Measurements from ENCODE around the gene MMP28. TPM values are rescaled to one million over a fixed set of nuclear protein-coding genes. Genes with fewer than 3 reads are reported as not detected.

MMP28 gene
- total RNA-seq, 1 experiment from 2014 or later, result 1.2 TPM

GRCh38 chr17:35799942-35800341 is 4.5 kb upstream of the MMP28 start:
- peak; percentile 88 for DNase-seq (ENCODE audit: low read depth)

GRCh38 chr17:35797918-35798317 is 2.5 kb upstream of the MMP28 start:
- no peak for DNase-seq (ENCODE audit: low read depth)

- DNase-seq (ENCODE audit: low read depth), result no peak
Measured at GRCh38 chr17:35797370-35797769, 1.9 kb upstream of the MMP28 start.

- no peak for DNase-seq (ENCODE audit: low read depth)
Measured at GRCh38 chr17:35796942-35797341, 1.5 kb upstream of the MMP28 start.

- no peak for DNase-seq (ENCODE audit: low read depth)
Measured at GRCh38 chr17:35795871-35796265, 427 bp upstream of the MMP28 start.

GRCh38 chr17:35793257-35793656 is 2.2 kb downstream of the MMP28 start:
- DNase-seq (ENCODE audit: low read depth), result no peak

GRCh38 chr17:35791681-35792350 is 3.6 kb downstream of the MMP28 start:
- DNase-seq (ENCODE audit: low read depth), result no peak

GRCh38 chr17:35790841-35791240 is 4.6 kb downstream of the MMP28 start:
- peak; percentile 65 for DNase-seq (ENCODE audit: low read depth)

- DNase-seq (ENCODE audit: low read depth), result peak; percentile 90
Measured at GRCh38 chr17:35788477-35789368, 6.7 kb downstream of the MMP28 start.

- peak; percentile 67 for DNase-seq (ENCODE audit: low read depth)
Measured at GRCh38 chr17:35786941-35787432, 8.5 kb downstream of the MMP28 start.

- peak; percentile 51 for DNase-seq (ENCODE audit: low read depth)
Measured at GRCh38 chr17:35784895-35785294, 10.5 kb downstream of the MMP28 start.

- DNase-seq (ENCODE audit: low read depth), result no peak
Measured at GRCh38 chr17:35780950-35781349, 14.5 kb downstream of the MMP28 start.

GRCh38 chr17:35778641-35779196 is 16.7 kb downstream of the MMP28 start:
- DNase-seq (ENCODE audit: low read depth), result no peak

GRCh38 chr17:35775583-35775982 is 19.9 kb downstream of the MMP28 start:
- DNase-seq (ENCODE audit: low read depth), result no peak

- no peak for DNase-seq (ENCODE audit: low read depth)
Measured at GRCh38 chr17:35775039-35775438, 20.4 kb downstream of the MMP28 start.

GRCh38 chr17:35774499-35774898 is 20.9 kb downstream of the MMP28 start:
- DNase-seq (ENCODE audit: low read depth), result peak; percentile 66

- DNase-seq (ENCODE audit: low read depth), result no peak
Measured at GRCh38 chr17:35773679-35774425, 21.6 kb downstream of the MMP28 start.

- DNase-seq (ENCODE audit: low read depth), result no peak
Measured at GRCh38 chr17:35773129-35773528, 22.3 kb downstream of the MMP28 start.

- DNase-seq (ENCODE audit: low read depth), result no peak
Measured at GRCh38 chr17:35769895-35770486, 25.4 kb downstream of the MMP28 start.

- no peak for DNase-seq (ENCODE audit: low read depth)
Measured at GRCh38 chr17:35768797-35769196, 26.6 kb downstream of the MMP28 start.

- peak; percentile 54 for DNase-seq (ENCODE audit: low read depth)
Measured at GRCh38 chr17:35766903-35767510, 28.4 kb downstream of the MMP28 start.
